ENCODE measurements around the gene OMP.

GRCh38 chr11:77083566-77084245, 18.9 kb upstream of the OMP start:
- TF ChIP-seq EZH2 (IDR thresholded peaks at IDR 0.05) (no peak), POLR2AphosphoS5 (IDR thresholded peaks at IDR 0.05; ENCODE audit: borderline replicate concordance, low read depth, low read length) (no peak)

Measured in SK-N-MC (cell line).